ENCODE measurements around the gene LYRM4.
A peak's percentile ranks its signal among the peaks of the same experiment; 100 is the strongest.

The LYRM4 gene

DNA sequence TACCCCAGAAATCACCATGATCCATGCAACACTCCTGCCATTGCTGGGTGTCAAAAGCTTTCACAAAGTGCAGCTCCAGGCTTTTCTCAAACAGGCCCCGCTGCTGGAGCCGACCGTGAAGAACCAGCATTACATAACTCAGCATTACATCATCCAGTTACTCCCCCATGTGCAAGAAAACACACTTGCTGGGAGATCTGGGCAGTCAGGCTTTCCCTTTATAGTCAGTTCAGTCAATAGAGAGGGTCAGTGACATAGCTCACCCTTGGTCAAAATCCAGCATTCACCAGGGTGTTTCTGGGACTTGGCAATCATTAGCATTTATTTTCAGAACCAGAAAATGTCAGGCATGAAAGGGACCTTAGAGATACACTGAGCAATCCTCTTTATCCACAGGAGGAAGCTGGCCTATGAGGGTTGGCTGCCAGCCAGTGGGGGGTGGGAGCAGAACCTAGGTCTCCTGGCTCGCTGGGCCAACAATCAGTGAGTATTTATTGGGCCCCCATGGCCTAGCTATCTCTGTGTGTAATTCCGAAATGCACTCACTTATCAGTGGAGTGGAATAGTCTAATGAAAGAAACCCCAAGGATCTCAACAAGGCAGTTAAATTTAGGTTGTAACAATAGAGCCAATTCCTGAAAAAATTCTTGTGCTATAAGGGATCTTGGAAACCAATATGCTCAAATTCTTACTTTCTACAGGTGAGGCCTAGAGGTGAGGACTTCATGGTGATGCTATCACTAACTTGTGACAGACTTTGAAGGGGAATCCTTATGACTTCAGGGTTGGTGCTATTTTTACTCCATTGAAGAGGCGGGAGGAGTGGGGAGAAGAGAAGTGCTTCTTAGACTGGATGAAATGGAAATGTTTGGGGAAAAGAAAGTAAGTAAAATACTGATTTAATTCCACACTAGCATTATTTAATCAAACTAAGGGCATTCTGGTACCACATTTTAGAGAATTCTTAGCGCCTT lies 54.6 kb downstream of the LYRM4 start:
- peak; percentile 95 for DNase-seq (ENCODE audit: low spot score)

DNA sequence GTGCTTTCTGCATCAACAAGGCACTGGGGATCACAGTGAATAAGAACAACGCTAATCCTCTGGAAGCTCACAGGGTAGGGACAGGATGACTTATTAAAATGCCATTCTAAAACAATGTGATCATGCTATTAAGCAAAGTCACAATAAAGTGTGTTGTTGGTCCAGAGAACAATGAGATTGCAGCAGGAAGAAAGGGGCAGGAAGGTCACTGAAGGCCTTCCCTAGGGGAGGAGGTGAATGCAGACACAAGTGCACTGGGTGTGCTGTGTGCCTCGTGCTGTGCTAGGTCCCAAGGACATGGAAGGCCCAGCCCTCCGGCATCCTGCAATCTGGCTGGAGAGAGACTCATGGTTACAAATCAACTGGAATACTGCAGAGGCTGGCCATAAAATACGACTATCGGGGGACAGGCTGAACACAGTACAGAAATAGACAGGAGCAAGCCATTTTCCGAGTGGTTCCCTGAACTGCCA lies 55.7 kb downstream of the LYRM4 start:
- no peak for DNase-seq (ENCODE audit: low spot score)

DNA sequence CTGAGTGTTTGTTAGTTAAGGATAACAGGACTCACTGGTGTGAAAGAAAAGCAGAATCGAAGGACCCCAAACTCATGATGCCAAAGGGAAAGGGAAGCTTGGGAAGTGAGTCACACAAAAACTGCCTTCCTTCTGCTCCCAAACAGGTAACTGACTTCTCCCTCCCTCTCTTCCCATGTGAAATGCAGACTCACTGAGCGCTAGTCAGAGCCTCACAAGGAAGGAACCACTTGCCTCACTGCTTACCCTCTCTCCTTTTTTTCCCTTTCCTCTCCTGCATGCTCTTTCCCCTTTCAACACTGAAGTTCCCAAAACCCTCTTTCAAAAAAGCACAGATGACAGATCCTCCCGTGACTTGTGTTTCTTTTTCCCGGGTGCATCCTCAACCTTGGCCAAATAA lies 56.4 kb downstream of the LYRM4 start:
- no peak for DNase-seq (ENCODE audit: low spot score)

DNA sequence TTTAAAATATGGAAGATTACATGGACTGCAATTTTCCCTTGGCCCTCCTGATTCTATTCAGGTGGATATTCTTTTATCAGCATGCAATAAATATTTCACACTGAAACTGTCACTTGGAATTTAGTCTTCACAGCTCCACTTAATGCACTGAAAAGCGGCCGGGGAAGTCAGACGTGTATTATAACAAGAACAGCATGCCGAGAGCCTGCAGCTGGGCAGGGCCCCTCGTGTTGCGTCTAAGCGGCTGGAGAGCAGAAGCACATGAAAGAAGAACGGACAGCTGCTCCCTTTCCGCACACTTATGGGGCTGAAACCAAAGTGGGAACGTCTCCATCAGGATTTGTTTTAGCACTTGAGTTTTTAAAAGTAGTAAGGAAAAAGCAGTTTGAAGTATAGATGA lies 57.2 kb downstream of the LYRM4 start:
- DNase-seq (ENCODE audit: low spot score) = no peak

DNA sequence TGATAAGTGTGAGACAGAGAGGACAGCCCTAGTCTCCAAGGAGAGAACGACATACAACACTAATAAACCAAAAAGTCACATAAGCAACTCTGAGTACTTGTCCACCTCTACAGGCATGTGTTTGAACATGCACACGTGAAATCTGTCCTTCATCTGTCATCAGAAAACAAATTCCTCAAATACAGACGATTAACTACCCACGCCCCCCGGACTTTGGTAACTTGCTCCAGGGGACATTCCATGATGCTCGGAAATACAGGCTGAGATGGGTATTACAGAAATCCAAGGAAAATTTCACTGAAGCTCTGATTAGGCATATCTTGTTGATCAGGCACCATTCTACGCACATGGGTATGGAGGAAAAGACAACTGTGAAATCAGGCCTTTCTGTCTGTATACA lies 57.8 kb downstream of the LYRM4 start:
- no peak for DNase-seq (ENCODE audit: low spot score)

DNA sequence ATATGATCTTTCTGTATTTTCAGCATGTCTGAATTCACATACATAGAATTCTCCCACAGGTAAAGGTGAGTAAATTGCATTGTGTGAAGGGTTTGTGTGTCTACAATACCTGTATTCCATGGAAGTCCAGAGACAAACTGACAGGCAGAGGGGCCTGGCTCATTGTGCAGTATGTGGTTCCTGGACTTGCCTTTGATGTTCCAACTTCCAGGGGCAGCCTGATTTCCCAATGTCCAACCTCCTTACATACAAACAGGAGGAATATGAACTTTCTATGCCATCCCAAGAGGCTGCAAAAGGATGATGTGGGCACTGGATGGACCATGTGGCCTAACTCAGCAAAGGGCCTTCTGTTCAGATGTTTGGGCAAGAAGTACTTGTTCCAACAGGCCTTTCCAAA lies 58.5 kb downstream of the LYRM4 start:
- no peak for DNase-seq (ENCODE audit: low spot score)

DNA sequence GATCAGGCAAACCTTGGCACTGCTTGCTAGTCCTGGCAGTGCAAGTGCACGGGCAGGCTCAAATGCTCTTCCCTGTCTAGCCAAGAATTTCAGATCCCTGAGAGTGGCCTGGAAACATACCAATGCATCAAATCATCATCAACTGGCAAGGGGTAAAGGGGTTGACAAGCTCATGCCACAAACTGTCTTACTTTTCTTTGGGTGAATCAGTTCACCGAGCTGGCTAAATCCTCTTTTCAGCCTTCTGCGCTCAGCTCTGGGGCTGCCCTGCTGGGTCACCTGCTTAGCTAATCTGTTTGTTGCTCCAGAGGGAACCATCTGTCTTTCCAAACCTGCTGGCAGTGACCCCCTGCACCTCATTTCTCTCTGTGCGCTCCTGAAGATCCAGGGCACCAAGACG lies 59.5 kb downstream of the LYRM4 start:
- no peak for DNase-seq (ENCODE audit: low spot score)

DNA sequence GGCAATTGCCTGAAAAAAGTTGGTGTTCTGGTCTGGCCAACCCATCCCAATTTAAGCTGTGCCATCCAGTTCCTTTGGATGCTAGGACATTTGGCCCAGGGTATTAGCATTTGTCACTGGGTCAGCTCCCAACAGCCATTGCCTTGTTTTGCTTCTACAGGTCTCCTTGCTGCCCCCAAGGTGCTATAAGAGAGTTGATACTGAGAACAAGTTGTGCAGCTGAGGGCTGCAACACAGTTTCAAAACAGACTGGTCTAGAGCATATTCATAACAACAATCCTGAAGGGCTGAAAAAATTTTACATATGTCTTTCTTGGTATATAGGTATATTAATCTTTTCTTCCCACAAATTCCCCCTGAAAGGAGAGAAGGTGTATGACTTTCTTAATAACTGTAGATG lies 61.0 kb downstream of the LYRM4 start:
- no peak for DNase-seq (ENCODE audit: low spot score)

DNA sequence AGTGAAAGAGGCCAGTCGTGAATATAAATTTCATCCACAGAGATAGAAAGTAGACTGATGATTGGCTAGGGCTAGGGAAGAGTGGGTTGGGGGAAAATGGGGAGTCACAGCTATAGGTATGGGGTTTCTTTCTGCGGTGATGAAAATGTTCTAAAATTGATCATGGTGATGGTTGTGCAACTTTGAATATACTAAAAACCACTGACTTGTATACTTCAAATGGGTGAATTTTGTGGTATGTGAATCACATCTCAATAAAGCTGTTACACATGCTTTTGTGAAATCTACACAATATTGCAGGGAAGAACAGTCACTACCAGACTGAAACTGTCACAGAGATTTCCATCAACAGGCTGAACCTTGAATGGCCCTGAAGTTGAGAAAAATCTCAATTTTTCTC lies 61.5 kb downstream of the LYRM4 start:
- DNase-seq (ENCODE audit: low spot score) = no peak

DNA sequence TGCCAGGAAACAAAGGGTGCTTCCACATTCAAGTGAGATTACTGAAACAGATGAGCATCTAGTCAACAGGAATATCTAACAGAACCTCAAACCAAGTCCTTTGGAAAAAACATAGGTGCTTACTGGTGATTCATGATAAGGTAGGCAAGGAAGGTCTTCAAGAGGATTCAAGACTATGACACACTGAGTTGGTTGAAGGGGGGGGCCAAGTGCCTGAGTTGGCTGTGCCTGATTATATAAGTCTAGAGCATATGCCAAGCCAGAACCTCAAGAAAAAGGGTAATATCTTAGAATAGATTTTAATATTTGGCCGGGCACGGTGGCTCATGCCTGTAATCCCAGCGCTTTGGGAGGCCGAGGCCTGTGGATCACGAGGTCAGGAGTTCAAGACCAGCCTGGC lies 63.7 kb downstream of the LYRM4 start:
- DNase-seq (ENCODE audit: low spot score) = no peak

DNA sequence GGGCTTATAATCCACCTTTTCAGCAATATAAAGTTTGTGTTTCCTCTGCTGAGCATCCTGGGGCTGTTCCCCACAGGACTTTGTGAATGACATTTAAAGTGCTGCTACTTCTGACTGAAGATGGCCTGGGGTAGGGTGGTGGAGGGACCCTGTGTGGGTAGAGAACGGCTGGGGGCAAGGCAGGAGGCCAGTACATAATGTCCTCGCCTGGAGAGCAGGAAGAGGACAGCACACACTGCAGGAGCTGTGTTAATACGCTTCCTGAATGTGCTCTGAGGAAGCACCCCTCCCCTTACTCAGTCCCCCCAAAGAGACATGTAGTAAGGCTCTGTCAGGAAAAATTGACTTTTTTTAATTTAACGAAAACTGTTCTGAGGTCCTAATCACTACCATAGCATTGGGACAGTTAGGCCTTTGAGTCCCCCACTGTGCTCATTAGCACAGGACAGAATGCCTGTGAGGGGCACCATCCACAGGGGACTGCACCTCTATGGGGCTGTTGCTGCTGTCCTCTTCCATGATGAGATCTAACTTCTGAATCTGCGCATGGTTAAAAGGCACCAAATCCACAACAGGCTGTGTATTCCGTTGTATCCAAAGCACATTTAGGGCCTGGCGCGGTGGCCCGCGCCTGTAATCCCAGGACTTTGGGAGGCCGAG lies 68.5 kb downstream of the LYRM4 start:
- DNase-seq (ENCODE audit: low spot score) = no peak

DNA sequence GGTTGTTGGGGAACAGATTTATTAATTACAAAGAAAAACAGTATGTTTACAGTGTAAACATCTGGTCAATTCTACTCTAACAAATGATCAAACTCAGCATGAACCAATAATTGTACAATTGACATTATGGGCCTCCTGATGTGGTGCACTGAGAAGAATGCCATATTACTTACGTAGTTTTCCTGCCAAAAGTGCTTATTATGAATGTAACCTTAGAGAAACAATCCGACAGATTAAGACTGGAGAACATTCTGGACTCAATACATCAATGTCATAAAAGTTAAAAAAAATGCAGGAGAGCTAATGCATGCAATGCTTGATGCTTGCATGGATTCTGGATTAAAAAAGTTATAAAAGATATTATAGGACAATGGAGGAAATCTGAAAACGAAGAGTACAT lies 69.0 kb downstream of the LYRM4 start:
- DNase-seq (ENCODE audit: low spot score) = no peak

DNA sequence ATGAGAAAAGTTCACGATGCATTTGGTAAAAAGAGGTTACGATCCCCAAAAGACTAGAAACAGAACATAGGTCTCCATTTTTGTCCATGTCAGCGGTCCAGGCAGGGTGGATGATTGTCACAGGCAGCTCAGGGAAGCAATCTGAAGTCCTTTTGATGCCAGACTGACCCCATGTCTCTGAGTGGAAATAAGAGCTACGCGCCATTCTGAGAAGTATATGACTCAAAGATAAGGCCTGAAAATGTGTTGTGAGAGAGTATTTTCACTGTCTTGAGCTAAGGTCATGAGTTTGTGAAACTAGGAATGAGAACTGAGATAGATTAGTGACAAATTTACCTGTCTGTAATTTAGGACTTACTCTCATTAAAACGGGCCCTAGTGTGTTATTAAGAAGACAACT lies 69.5 kb downstream of the LYRM4 start:
- no peak for DNase-seq (ENCODE audit: low spot score)

DNA sequence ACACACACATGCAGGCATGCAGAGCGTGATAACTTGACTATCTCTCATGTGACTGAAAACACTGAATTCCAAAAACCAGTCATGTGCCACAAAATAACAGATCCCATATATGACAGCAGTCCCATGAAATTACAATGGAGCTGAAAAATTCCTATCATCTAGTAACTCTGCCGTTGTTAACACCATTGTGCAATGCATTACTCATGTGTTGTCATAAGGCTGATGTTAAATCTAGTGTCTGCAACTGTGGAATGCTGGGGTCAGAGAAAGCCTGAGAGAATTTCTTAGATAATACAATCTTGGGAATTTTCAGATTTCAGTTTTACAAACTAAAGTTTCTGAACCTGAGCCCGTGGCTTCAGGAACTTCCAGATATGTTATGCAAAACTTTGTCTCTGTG lies 70.2 kb downstream of the LYRM4 start:
- no peak for DNase-seq (ENCODE audit: low spot score)

DNA sequence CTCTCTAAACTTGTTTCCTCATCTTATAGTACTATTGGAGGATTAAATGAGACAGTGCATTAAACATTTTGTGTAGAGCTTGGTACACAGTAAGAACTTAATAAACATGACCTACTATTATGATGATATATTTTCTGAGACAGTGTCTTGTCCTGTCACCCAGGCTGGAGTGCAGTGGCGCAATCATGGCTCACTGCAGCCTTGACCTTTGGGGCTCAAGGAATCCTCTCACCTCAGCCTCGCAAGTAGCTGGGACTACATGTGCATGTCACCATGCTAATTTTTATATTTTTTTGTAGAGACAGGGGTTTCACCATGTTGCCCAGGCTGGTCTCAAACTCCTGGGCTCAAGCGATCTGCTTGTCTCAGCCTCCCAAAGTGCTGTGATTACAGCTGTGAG lies 72.1 kb downstream of the LYRM4 start:
- DNase-seq (ENCODE audit: low spot score) = no peak

DNA sequence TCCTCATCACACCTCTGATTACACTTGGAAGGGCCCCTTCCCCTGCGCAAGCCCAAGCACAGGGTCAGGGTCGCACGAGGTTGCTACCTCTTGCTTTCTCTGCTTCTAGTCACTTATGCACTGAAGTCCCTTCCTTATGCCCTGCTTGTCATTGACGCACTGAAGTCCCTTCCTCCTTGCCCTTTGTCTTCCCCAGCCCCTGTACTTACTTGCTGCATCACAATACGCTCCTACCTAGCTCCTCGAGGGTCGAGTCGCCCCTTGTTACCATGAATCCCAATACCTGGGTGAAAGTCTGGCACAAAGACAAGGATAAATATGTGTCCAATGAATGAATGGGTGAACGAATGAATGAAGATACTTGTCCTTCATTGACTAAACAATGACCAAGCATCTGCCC lies 75.9 kb downstream of the LYRM4 start:
- DNase-seq (ENCODE audit: low spot score) = no peak

DNA sequence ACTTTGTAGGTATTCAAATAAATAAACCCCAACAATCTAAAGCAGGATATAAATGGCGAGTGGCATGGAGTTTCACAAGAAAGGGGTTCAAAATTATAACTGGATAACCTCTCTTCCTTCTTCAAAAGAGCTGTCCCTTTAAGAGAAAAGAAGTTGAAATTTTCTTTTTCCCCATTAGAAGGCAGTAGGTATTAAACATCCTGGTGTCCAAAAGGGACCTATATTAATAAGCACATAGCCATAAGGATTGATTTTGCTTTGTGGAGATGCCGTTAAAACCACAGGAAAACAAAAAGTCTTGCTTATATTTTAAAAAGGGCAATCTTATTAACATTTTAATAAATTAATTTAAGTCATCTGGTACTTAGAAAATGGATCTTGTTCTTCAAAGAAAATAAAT lies 76.5 kb downstream of the LYRM4 start:
- no peak for DNase-seq (ENCODE audit: low spot score)

DNA sequence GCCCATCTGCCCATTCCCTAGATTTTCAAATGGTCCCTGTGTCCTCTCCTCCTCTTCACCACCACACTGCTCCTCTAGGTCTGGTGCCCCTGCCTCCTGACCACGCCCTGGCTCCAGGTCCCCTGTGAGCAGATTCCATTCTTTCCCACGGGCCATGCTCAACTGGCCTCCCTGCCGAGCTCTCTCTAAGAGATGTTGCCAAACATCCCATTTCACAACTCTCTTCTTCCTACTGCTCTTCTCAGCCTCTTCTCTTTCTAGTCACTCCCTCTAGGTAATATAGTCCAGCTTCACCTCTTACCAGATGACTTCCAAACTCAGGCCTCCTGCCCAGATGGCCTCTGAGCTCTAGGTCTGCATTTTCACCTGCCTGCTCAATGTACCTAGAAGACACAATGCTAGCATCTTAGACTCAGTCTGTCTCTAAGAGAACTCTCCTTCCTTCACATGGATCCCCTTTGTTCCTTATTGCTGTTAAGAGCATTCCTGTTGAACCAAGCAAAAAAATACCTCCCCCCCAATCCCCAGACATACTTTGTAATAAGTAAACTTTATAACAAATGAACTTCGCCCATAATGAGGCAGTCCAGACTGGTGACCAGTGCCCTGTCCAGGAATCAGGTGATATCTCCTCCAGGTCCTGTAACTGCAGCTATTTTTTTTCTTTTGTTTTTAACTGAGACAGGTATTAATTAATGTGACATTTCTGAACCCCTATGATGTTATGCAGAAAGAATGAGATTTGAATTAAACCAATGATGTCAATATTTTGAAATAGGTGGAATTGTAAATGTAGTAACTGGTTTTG lies 79.0 kb downstream of the LYRM4 start:
- DNase-seq (ENCODE audit: low spot score) = no peak

DNA sequence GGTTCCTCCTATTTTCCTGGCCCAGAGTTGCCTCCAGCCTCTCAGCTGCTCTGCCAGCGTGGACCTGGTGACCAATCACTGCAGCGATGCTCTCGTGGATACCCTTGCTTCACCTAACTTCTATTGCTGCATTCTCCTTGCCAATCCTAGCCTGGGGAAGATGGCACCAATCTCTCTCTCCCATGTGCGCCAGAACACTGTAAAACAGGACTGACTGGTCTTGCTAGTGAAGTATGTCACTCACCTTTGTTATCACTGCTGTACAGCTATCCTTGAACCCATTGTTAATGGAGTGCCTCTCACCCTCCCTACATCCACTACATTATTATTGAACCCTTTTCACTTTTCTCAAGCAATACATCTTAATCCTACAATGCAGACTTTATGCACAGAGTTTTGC lies 80.1 kb downstream of the LYRM4 start:
- no peak for DNase-seq (ENCODE audit: low spot score)

DNA sequence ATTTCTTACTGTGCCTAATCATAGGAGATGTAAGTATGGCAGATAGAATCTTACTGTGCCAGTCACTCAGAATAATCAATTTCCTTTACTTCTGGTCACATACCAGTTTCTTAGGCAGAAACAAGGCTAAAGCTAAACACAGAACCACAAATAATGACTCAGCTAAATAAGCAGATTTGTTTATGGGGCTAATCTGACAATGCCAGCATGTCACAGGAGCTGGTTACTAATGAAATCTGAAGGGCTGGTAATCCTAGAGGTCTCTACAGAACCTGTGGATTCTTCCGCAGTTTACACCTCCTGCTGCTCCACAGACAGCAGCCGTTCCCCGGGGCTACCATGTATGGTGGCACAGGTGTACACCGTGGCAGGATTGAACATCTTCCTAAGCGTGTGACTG lies 80.8 kb downstream of the LYRM4 start:
- no peak for DNase-seq (ENCODE audit: low spot score)

DNA sequence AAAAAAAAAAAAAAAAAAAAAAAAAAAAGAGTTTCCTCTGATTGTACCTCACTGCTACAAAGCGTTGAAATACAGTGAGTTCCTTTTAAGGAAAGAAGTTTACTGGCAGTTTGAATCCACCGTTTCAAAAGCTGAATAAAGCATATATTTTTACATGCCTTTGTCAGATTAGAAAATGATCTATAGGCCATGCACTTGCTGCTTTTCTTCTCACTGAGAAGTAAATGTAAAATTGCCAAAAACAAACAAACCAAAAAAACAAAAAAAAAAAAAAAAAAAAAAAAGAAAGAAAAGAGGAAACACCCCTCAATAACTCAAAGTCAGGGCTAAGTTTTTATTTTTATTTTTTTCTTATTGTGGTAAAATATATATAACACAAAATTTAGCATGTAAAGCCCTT lies 81.9 kb downstream of the LYRM4 start:
- DNase-seq (ENCODE audit: low spot score) = no peak

DNA sequence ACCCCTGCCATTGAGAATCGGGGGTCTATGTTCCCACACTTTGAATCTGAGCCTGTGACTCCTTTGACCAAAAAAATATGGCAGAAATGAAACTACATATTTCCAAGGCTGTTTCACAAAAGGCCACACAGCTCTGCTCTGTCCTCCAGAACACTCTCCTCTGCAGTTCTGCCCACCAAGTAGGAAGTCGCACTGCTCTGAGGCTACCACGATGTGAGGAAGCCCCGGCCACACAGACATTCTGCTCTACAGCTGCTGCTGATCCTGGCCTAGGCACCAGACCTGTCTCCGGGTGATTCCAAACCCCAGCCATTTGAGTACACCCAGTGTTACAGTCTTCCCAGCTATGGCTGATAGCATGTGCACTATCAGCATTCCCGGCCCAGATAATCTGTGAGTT lies 85.1 kb downstream of the LYRM4 start:
- no peak for DNase-seq (ENCODE audit: low spot score)
